HFFc6 (cell line): ENCODE results near the gene SOS1. TPM values are rescaled to one million over a fixed set of nuclear protein-coding genes. Genes with fewer than 3 reads are reported as not detected.
"Not testable (repeated sequence)": the region's sequence is repeated elsewhere in the genome, so short reads cannot be mapped to it uniquely, and the experiment has no call there.

Source experiments
- DNase-seq: peaks from one replicate; pipeline ENCODE4 v3.0.0-alpha.2; 2018
- H3K27ac Mint-ChIP-seq: 2 replicates; pipeline ENCODE4 v1.8.0; 2020; ENCODE audit warnings: mild to moderate bottlenecking, mixed read lengths
- H3K27me3 Mint-ChIP-seq: 2 replicates; pipeline ENCODE4 v1.8.0; 2021; ENCODE audit warnings: mild to moderate bottlenecking, moderate library complexity, mixed read lengths; ENCODE audit not compliant: insufficient read depth
- H3K36me3 Mint-ChIP-seq: 2 replicates; pipeline ENCODE4 v1.8.0; 2021; ENCODE audit warnings: low read depth, mixed read lengths
- H3K4me1 Mint-ChIP-seq: 2 replicates; pipeline ENCODE4 v1.8.0; 2020; ENCODE audit warnings: low read depth, mixed read lengths
- H3K4me3 Mint-ChIP-seq: 2 replicates; pipeline ENCODE4 v1.8.0; 2020; ENCODE audit warnings: mild to moderate bottlenecking, moderate library complexity, mixed read lengths
- H3K9me3 Mint-ChIP-seq: 2 replicates; pipeline ENCODE4 v1.8.0; 2020; ENCODE audit warnings: mild to moderate bottlenecking, mixed read lengths
- CTCF ChIP-seq: fragments of 200-600 bp; sonication (generic); IDR thresholded peaks from 2 replicates; pipeline ENCODE4 v1.5.0; 2021; ENCODE audit warnings: antibody characterized with exemption, mild to moderate bottlenecking
- total RNA-seq, 6 experiments: library from RNA; stranded (reverse); fragmentation: NEBNext Ultra II Directional; extraction: Animal tissue kit (Norgen Biotek cat#: 25700); gene quantifications; 2 replicates in 1 of 6; 3 replicates in 5 of 6; pipeline ENCODE4 v1.2.3, GENCODE V29; 2021

The SOS1 gene
- total RNA-seq, 6 experiments from 2014 or later: 20.9 to 31.4 (median 24.6) TPM

GRCh38 chr2:39156846-39157245, 36.0 kb upstream of the SOS1 start:
- no peak for TF ChIP-seq CTCF
- H3K9me3 Mint-ChIP-seq: no peaks in the 10 kb centered on the region
- no peak overlapping the region for H3K4me3 Mint-ChIP-seq
- no peaks in the 10 kb centered on the region for H3K36me3 Mint-ChIP-seq
- no peaks in the 10 kb centered on the region for H3K27me3 Mint-ChIP-seq
- no peak overlapping the region for H3K27ac Mint-ChIP-seq
- 0 out of 2 replicates have a peak, but pooled peaks cover 5% of the 10 kb centered on the region for H3K4me1 Mint-ChIP-seq
- DNase-seq: no peak

- H3K36me3 Mint-ChIP-seq: no peaks in the 10 kb centered on the region
- H3K4me1 Mint-ChIP-seq: 0 out of 2 replicates have a peak, but pooled peaks cover 5% of the 10 kb centered on the region
- no peak for DNase-seq
- no peak overlapping the region for H3K27ac Mint-ChIP-seq
- H3K27me3 Mint-ChIP-seq: no peaks in the 10 kb centered on the region
- no peaks in the 10 kb centered on the region for H3K9me3 Mint-ChIP-seq
- H3K4me3 Mint-ChIP-seq: no peak overlapping the region
- TF ChIP-seq CTCF: no peak
Measured at GRCh38 chr2:39156107-39156506, 35.3 kb upstream of the SOS1 start.

- H3K4me1 Mint-ChIP-seq, H3K27me3 Mint-ChIP-seq, H3K36me3 Mint-ChIP-seq, H3K9me3 Mint-ChIP-seq, DNase-seq, H3K4me3 Mint-ChIP-seq, H3K27ac Mint-ChIP-seq: not testable (repeated sequence)
Measured at GRCh38 chr2:39155573-39155972, 34.7 kb upstream of the SOS1 start.

GRCh38 chr2:39154944-39155343, 34.1 kb upstream of the SOS1 start:
- no peak overlapping the region for H3K4me3 Mint-ChIP-seq
- 0 out of 2 replicates have a peak, but pooled peaks cover 5% of the 10 kb centered on the region for H3K4me1 Mint-ChIP-seq
- no peaks in the 10 kb centered on the region for H3K27me3 Mint-ChIP-seq
- no peak for DNase-seq
- no peak overlapping the region for H3K27ac Mint-ChIP-seq
- no peaks in the 10 kb centered on the region for H3K36me3 Mint-ChIP-seq
- TF ChIP-seq CTCF: no peak
- H3K9me3 Mint-ChIP-seq: no peaks in the 10 kb centered on the region

- H3K27me3 Mint-ChIP-seq: no peaks in the 10 kb centered on the region
- DNase-seq: peak; percentile 21
- H3K4me3 Mint-ChIP-seq: no peak overlapping the region
- H3K4me1 Mint-ChIP-seq: 0 out of 2 replicates have a peak, but pooled peaks cover 5% of the 10 kb centered on the region
- H3K27ac Mint-ChIP-seq: no peak overlapping the region
- no peak for TF ChIP-seq CTCF
- H3K9me3 Mint-ChIP-seq: no peaks in the 10 kb centered on the region
- H3K36me3 Mint-ChIP-seq: no peaks in the 10 kb centered on the region
Measured at GRCh38 chr2:39153312-39153711, 32.5 kb upstream of the SOS1 start.

GRCh38 chr2:39152504-39152903, 31.7 kb upstream of the SOS1 start:
- TF ChIP-seq CTCF: no peak
- H3K4me3 Mint-ChIP-seq: no peak overlapping the region
- 0 out of 2 replicates have a peak, but pooled peaks cover 5% of the 10 kb centered on the region for H3K4me1 Mint-ChIP-seq
- H3K27me3 Mint-ChIP-seq: no peaks in the 10 kb centered on the region
- no peaks in the 10 kb centered on the region for H3K9me3 Mint-ChIP-seq
- H3K36me3 Mint-ChIP-seq: no peaks in the 10 kb centered on the region
- DNase-seq: no peak
- H3K27ac Mint-ChIP-seq: no peak overlapping the region
